Measurements from ENCODE around the gene ALKBH5.
A peak's percentile ranks its signal among the peaks of the same experiment; 100 is the strongest.

ALKBH5 gene

DNA sequence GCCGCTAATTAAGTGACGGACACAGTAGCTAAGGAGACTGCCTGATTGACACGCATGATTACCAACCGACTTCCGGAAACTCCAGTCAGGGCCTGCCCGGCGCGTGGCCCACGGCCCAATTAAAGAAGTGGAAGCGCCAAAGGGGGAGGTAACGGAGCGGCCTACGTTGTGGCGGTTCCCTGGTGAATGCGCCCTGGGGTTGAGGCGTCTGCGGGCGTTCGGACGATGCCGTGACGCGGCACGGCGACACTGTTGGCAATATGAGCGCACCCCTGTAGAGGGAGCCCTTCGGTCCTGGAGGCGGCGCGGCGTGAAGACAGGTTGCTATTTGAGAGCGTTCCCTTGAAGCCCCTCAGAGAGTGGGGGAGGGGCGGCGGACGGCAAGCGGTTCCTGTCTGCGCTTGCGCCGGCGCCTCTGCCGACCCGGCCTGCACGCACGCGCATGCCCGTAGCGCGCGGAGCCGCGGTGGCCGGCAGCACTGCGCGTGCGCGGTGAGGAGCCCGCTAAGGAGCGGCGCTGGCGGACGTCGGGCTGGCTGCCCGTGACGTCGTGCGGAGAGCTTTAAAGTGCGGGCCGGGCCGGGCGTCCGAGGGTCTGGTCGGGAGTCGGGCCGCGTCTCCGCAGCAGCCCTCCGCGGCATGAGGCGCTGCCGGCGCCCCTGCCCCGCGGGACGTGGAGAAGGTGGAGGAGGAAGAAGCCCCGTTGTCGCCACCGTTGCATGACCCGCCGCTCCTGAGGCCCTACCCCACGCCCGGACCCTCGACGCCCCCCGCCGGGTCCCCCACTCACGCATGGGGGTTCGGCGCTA is at the start of gene ALKBH5:
TSS of gene ALKBH5 (plus strand) at position 495 of the 809 bp plus-strand sequence. CDS start 416 bp downstream, outside the sequence.
- peak; percentile 98 for DNase-seq

- no peak for DNase-seq
Measured at GRCh38 chr17:18136357-18136756, 47.3 kb upstream of the ALKBH5 start.

- no peak for DNase-seq
Measured at GRCh38 chr17:18138065-18138749, 45.4 kb upstream of the ALKBH5 start.

- no peak for DNase-seq
Measured at GRCh38 chr17:18139092-18139491, 44.5 kb upstream of the ALKBH5 start.

DNA sequence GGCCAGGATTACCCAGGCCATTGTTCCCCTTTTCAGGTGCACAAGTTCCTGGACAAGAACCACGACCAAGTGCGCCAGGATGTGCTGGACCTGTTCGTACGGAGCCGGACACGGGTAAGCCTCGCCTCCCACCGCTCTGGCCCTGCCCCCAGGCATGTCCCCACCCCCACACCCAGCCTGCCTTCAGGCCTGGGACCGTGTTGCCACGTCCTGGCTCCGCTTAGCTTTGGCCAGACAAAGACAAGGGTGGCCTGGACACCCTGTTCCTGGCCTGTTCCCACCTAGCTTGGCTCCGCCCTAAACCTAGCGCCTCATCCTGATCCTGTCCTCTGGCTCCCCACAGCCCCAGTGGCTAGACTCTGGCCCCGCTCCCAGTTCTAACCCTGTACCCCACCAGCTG is 44.1 kb upstream of the ALKBH5 start:
- DNase-seq: no peak

GRCh38 chr17:18139949-18140348 is 43.7 kb upstream of the ALKBH5 start:
- no peak for DNase-seq

DNA sequence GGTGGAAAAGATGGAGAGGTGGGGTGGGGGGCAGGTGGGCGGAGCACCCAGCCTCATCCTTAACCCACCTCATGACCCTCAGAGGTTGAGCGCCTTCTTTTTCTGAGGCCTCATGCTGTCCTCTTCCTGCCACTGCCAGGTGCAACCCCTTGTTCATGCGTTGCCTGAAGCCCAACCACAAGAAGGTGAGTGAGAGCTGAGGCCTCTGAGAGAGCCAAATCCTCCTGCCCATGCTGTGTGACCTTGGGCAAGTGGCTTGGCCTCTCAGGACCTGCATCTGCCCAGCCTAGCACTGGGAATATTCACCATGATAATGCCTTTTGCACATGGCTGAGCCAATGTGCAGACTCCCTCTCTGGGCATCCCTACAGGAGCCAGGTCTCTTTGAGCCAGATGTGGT is 43.0 kb upstream of the ALKBH5 start:
- DNase-seq: no peak

DNA sequence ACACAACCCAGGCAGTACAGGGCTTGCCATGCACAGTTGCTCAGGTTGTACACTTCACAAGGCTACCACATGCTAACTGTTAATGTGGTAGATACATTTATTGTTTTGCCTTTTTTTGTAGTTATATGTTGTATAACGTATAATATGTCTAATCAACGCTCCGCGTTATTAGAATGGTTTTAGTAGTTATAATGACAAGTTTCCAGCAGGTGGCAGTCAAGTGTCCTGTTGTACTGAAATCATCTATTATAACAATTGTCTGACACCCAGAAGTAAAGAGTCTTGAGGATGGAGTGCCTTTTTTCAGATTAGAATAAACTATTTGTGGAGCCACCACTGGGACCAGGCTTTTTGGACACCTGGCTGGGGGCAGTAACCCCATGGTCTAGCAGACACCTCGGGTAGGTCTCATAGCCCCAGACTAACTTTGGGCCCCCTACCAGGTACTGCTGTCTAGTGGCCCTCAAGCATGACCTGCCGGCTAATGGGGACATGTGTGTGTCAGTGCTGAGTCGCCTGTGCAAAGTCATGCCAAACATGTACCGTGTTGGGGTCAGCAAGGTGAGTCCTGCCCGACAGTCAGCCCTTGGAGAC is 42.3 kb upstream of the ALKBH5 start:
- peak; percentile 33 for DNase-seq

DNA sequence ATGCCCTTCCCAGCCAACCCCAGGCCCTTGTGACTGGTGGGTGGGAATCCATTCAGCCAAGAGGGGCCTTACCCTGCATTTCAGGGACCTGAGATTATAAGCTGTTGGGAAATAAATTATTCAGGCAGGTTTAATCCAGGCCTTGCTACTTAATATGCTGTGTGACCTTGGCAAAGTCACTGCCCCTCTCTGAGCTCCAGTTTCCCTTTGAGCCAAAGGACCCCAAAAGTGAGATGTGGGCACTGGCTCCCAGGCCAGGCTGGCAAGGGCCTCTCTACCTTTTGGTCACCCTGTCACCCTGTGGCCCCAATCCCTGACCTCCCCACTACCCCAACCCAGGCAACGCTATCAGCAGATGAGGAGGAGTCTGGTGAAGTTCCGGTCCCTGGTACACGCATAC is 41.2 kb upstream of the ALKBH5 start:
- no peak for DNase-seq

DNA sequence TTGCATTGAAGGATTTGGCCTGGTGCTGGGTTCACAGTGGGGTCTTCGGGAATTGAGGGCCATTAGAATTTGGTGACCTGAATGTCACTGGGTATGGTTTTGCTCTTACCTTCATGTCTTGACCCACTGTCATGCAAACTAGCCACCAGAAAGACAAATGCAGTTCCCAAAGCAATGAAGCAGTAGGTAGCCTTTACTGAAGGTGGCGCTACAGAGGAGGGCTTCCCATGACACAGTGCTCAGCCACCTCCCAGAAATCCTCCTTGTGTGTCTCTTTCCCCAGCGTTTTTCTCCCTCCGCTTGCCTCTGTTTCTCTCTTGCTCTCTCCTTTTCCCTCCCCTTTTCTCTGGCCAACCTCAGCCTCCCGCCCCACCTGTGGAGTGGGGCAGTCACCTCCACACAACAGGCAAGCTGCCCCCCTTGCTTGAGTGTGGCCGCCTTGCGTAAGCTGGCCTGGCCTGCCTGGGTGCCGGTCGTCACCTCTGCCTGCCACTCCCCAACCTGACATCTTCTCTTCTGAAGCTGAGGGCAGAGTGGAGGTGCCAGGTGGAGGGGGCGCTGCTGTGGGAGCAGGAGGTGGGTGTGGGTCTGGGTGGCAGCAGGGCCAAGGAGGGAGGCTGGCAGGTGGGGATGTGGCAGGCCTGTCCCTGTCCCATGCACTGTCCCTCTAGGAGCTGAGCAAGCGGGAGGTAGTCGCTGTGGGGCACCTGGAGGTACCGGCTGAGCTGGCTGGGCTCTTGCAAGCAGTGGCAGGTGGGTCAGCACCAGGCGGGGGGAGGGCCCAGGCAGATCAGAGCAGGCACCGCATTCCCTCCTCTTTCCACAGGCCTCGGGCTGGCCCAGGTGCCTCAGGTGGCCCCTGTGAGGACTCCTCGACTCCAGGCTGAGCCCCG is 40.3 kb upstream of the ALKBH5 start:
- no peak for DNase-seq

DNA sequence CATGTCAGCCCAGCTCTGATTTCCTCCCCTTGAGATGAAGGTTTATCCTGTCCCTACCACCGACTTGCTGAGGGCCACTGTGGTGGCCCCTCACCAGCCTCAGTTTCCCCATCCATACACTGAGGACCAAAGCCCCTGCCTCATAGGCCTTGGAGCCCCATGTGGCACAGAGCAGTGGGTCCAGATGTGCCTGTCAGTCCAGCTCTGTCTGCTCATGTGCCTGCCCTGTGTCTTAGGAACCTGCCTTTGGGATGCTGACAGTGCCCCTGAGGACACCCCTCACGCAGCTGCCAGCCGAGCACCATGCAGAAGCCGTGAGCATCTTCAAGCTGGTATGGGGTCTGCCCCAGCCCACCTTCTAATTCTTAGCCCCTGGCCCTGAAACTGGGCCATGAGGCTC is 39.4 kb upstream of the ALKBH5 start:
- no peak for DNase-seq

DNA sequence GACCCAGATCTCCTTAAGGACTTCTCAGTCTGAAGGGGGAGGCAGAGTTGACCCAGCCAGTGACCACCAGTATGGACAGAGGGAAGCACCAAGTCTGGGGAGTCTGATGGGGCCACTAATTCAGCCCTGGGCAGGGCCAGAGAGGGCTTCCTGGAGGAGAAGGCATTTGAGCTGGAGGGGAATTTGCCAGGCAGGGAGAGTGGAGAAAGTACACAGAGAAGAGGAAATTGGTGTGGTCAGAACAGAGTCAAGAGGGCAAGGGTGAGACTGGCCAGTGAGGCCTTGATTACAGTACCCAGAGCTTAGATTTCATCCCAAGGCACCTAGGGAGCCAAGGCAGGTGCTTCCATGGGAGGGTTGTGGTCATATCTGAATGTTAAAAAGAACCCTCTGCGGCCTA is 38.8 kb upstream of the ALKBH5 start:
- DNase-seq: no peak

DNA sequence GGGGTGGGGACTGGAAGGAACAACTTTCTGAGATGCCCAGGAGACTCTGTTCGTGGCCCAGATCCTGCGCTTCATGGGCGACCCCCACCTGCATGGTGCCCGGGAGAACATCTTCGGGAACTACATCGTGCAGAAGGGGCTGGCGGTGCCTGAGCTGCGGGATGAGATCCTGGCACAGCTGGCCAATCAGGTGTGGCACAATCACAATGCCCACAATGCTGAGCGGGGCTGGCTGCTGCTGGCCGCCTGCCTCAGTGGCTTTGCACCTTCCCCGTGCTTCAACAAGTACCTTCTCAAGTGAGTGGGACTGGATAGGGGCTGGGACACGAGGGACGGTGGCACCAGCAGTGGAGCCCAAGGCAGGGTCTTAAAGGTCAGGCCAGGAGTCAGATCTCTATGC is 37.8 kb upstream of the ALKBH5 start:
- DNase-seq: no peak

DNA sequence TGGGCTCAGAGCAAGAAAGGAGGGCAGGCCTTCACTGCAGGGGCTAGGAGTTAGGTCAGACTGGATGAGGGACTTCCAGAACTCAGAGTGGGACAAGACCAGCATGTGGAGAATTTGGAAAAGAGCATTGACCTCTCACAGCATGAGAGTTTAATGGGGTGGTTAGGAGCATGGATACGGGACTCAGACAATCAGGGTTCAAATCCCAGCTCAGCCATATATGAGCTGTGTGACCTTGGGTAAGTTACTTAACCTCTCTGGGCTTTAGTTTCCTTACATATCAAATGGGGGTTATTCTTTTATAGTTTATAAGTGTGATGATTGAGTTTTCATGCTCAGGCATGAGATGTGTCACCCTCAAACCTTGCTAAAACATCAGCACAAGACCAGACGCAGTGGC is 37.4 kb upstream of the ALKBH5 start:
- no peak for DNase-seq

DNA sequence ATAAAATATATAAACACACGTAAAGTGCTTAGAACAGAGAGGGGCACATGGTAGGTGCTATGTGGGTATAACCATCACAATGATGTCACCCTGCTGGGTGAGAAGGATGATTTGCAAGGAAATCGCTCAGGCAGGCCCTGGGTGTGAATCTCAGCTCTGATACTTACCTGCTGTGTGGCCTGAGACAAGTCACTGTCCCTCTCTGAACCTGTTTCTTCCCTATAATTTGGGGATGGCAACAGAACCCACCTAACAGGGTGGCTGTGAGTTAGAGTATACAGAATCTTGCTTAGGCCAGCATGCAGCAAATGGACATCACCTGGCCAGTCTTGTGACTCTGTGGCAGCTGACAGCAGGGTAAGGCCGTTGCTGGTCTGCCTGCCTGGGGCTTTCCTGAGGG is 36.6 kb upstream of the ALKBH5 start:
- no peak for DNase-seq

DNA sequence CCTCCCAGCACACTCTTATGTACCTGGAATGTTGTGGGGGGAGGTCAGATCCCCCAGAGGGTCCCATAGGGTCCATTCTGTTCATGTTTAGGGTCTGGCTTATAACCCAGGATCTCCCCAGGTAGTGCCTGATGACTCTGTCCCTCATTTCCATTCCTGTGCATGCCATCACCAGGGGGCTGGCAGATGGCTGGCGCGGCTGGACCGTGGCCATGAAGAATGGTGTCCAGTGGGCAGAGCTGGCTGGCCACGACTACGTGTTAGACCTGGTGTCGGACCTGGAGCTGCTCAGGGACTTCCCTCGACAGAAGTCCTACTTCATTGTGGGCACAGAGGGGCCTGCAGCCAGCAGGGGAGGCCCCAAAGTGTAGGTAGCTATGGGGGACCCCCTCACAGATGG is 35.0 kb upstream of the ALKBH5 start:
- DNase-seq: no peak

GRCh38 chr17:18151290-18151689 is 32.3 kb upstream of the ALKBH5 start:
- no peak for DNase-seq

DNA sequence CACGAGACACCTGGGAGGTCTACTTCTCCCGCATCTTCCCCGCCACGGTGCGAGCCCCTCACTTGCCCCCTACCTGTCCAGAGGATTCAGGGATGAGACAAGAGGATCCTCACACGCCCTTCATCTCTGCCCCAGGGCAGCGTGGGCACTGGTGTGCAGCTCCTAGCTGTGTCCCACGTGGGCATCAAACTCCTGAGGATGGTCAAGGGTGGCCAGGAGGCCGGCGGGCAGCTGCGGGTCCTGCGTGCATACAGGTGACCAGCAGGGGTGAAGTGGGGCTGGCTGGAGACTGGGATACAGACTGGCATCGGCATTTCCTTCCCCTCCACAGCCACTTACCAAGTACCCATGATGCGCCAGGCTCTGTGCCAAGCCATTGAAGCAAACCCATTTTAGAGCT is 28.4 kb upstream of the ALKBH5 start:
- no peak for DNase-seq

DNA sequence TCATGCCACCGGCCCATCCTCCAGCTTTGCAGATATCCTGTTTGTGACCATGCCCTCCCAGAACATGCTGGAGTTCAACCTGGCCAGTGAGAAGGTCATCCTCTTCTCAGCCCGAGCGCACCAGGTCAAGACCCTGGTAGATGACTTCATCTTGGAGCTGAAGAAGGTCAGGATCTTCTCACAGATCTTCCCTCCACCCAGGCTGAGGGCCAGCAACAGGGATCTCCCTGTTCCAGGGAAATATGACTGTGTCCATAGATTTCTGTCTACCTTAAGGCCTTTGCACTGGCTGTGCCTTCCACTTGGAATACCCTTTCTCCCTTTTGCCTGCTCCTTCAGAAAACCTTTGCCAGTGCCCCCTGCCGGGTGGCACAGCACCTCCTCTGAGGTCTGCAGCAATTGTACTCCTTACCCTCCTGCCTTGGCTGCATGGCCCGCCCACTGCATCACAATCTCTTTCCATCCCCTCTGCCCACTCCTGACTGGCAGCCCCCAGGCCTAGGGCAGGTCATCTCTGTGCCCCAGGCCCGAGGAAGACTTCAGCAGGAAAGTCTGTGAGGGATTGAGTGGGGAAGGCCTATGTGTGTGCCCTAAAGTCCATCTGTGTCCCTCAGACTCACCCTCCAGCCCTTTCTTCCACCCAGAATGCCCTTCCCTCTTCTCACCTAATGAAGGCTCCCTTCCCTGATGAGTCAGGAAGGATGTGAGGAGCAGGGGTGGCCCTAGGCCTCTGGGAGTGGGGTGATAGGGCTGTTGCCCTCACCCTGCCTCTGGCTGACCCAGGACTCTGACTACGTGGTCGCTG is 27.3 kb upstream of the ALKBH5 start:
- DNase-seq: no peak

DNA sequence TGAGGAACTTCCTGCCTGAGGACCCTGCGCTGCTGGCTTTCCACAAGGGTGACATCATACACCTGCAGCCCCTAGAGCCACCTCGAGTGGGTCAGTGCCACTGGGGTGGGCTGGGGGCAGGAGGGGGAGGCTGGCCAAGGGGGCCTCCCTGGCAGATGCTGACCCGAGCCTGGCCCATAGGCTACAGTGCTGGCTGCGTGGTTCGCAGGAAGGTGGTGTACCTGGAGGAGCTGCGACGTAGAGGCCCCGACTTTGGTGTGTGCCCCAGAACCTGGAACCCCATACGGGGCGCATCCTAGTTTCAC is 26.7 kb upstream of the ALKBH5 start:
- no peak for DNase-seq

- DNase-seq: no peak
Measured at GRCh38 chr17:18157354-18157985, 26.2 kb upstream of the ALKBH5 start.

GRCh38 chr17:18158022-18158600 is 25.5 kb upstream of the ALKBH5 start:
- DNase-seq: no peak
